ENCODE measurements around the gene MAP3K7.

MAP3K7 gene

GRCh38 chr6:90533615-90534336 is 53.1 kb downstream of the MAP3K7 start:
- Histone ChIP-seq H3K9ac (ENCODE audit: low read depth, low read length) (no peak overlapping the region), H3K4me3 (ENCODE audit: low read depth in 1 of 2, low read length in 2 of 2) (no peak overlapping the region), H3K4me2 (ENCODE audit: insufficient read depth, low read length) (no peak overlapping the region), H3K4me1 (ENCODE audit: insufficient read depth, low read length) (no peaks in the 10 kb centered on the region), H3K9me3 (ENCODE audit: insufficient read depth, low read length, severe bottlenecking) (no peaks in the 10 kb centered on the region), H2AFZ (ENCODE audit: low read depth, low read length) (no peak overlapping the region), H3K27ac (ENCODE audit: low read length) (no peak overlapping the region), H3K79me2 (ENCODE audit: insufficient read depth, low read length) (no peaks in the 10 kb centered on the region), H4K20me1 (ENCODE audit: insufficient read depth, low read length) (no peaks in the 10 kb centered on the region), H3K27me3 (ENCODE audit: insufficient read depth, low read length, poor library complexity) (no peaks in the 10 kb centered on the region), H3K36me3 (ENCODE audit: insufficient read depth, low read length) (peaks cover 51% of the 10 kb centered on the region)
- DNase-seq (no peak), ATAC-seq (ENCODE audit: insufficient read depth, low read depth) (no peak)
- TF ChIP-seq EZH2 (IDR thresholded peaks at IDR 0.05; ENCODE audit: borderline replicate concordance, low read depth, low read length, severe bottlenecking): no peak
- TF ChIP-seq, protein P1, sequence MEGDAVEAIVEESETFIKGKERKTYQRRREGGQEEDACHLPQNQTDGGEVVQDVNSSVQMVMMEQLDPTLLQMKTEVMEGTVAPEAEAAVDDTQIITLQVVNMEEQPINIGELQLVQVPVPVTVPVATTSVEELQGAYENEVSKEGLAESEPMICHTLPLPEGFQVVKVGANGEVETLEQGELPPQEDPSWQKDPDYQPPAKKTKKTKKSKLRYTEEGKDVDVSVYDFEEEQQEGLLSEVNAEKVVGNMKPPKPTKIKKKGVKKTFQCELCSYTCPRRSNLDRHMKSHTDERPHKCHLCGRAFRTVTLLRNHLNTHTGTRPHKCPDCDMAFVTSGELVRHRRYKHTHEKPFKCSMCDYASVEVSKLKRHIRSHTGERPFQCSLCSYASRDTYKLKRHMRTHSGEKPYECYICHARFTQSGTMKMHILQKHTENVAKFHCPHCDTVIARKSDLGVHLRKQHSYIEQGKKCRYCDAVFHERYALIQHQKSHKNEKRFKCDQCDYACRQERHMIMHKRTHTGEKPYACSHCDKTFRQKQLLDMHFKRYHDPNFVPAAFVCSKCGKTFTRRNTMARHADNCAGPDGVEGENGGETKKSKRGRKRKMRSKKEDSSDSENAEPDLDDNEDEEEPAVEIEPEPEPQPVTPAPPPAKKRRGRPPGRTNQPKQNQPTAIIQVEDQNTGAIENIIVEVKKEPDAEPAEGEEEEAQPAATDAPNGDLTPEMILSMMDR (IDR thresholded peaks at IDR 0.05; ENCODE audit: borderline replicate concordance, extremely low read depth, low read length, poor library complexity, severe bottlenecking): no peak

GRCh38 chr6:90530882-90531281 is 56.0 kb downstream of the MAP3K7 start:
- no peak for ATAC-seq (ENCODE audit: insufficient read depth, low read depth)
- no peak overlapping the region for H3K27ac ChIP-seq (ENCODE audit: low read length)
- H3K4me2 ChIP-seq (ENCODE audit: insufficient read depth, low read length): no peak overlapping the region
- H3K4me3 ChIP-seq (ENCODE audit: low read depth in 1 of 2, low read length in 2 of 2): no peak overlapping the region
- no peak for DNase-seq
- no peak overlapping the region for H2AFZ ChIP-seq (ENCODE audit: low read depth, low read length)
- H3K79me2 ChIP-seq (ENCODE audit: insufficient read depth, low read length): no peaks in the 10 kb centered on the region
- H3K4me1 ChIP-seq (ENCODE audit: insufficient read depth, low read length): no peaks in the 10 kb centered on the region
- no peak overlapping the region for H3K9ac ChIP-seq (ENCODE audit: low read depth, low read length)
- H3K9me3 ChIP-seq (ENCODE audit: insufficient read depth, low read length, severe bottlenecking): no peaks in the 10 kb centered on the region
- no peaks in the 10 kb centered on the region for H3K27me3 ChIP-seq (ENCODE audit: insufficient read depth, low read length, poor library complexity)
- H3K36me3 ChIP-seq (ENCODE audit: insufficient read depth, low read length): peaks cover 55% of the 10 kb centered on the region
- TF ChIP-seq EZH2 (IDR thresholded peaks at IDR 0.05; ENCODE audit: borderline replicate concordance, low read depth, low read length, severe bottlenecking): no peak
- TF ChIP-seq, protein P1 (IDR thresholded peaks at IDR 0.05; ENCODE audit: borderline replicate concordance, extremely low read depth, low read length, poor library complexity, severe bottlenecking): no peak
- H4K20me1 ChIP-seq (ENCODE audit: insufficient read depth, low read length): no peaks in the 10 kb centered on the region

DNA sequence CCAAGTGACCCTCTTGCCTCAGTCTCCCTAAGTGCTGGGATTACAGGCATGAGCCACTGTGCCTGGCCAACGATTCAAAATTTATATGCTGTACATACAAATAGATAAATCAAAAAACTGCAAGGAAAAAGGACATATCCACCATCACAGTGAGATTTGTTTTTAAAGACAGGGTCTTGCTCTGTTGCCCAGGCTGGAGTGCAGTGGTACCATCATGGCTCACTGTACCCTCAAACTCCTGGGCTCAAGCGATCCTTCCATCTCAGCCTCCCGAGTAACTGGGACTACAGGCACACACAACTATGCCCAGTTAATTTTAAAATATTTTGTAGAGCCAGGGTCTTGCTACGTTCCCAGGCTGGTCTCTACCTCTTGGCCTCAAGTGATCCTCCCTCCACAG is 61.5 kb downstream of the MAP3K7 start:
- no peaks in the 10 kb centered on the region for H3K27me3 ChIP-seq (ENCODE audit: insufficient read depth, low read length, poor library complexity)
- H3K36me3 ChIP-seq (ENCODE audit: insufficient read depth, low read length): peaks cover 57% of the 10 kb centered on the region
- no peak overlapping the region for H2AFZ ChIP-seq (ENCODE audit: low read depth, low read length)
- H4K20me1 ChIP-seq (ENCODE audit: insufficient read depth, low read length): no peaks in the 10 kb centered on the region
- no peak overlapping the region for H3K4me3 ChIP-seq (ENCODE audit: low read depth in 1 of 2, low read length in 2 of 2)
- TF ChIP-seq, protein P1 (IDR thresholded peaks at IDR 0.05; ENCODE audit: borderline replicate concordance, extremely low read depth, low read length, poor library complexity, severe bottlenecking): no peak
- no peak for TF ChIP-seq EZH2 (IDR thresholded peaks at IDR 0.05; ENCODE audit: borderline replicate concordance, low read depth, low read length, severe bottlenecking)
- H3K4me1 ChIP-seq (ENCODE audit: insufficient read depth, low read length): no peaks in the 10 kb centered on the region
- ATAC-seq (ENCODE audit: insufficient read depth, low read depth) (no peak), DNase-seq (no peak)
- H3K9me3 ChIP-seq (ENCODE audit: insufficient read depth, low read length, severe bottlenecking): no peaks in the 10 kb centered on the region
- H3K27ac ChIP-seq (ENCODE audit: low read length): no peak overlapping the region
- no peaks in the 10 kb centered on the region for H3K79me2 ChIP-seq (ENCODE audit: insufficient read depth, low read length)
- H3K9ac ChIP-seq (ENCODE audit: low read depth, low read length): no peak overlapping the region
- no peak overlapping the region for H3K4me2 ChIP-seq (ENCODE audit: insufficient read depth, low read length)

Data from DND-41 (cell line).